CD14-positive monocyte (primary cell): ENCODE results near the gene NTM. TPM values are rescaled to one million over a fixed set of nuclear protein-coding genes. Genes with fewer than 3 reads are reported as not detected.

Experiments
- DNase-seq, 3 donors: peaks; one replicate each; pipeline ENCODE4 v3.0.0-alpha.2; 2011 to 2022
- H2AFZ ChIP-seq: 2 replicates; pipeline ENCODE4 v1.6.0; 2012; ENCODE audit warnings: mild to moderate bottlenecking, low read depth, low read length, inconsistent platforms; ENCODE audit not compliant: insufficient read depth, poor library complexity, severe bottlenecking
- H3K27ac ChIP-seq, 2 donors: 1 replicate in 1 of 2; 2 replicates in 1 of 2; pipeline ENCODE4 v1.5.1; 2012 to 2013; ENCODE audit warnings: low read length in 2 of 2, control low read depth in 1 of 2, inconsistent platforms in 1 of 2, low read depth in 1 of 2, mild to moderate bottlenecking in 1 of 2
- H3K27me3 ChIP-seq, 2 donors: one replicate each; pipeline versions ENCODE4 v1.6.0 to v1.6.1; 2011 to 2013; ENCODE audit warnings: low read length in 2 of 2; ENCODE audit not compliant: control insufficient read depth in 2 of 2, insufficient read depth in 2 of 2
- H3K36me3 ChIP-seq, 2 donors: replicated peaks in 1 of 2; 1 replicate in 1 of 2; 2 replicates in 1 of 2; pipeline versions ENCODE4 v1.5.1 to v1.6.1; 2012 to 2013; ENCODE audit warnings: low read length in 2 of 2, control low read depth in 1 of 2, inconsistent platforms in 1 of 2, mild to moderate bottlenecking in 1 of 2; ENCODE audit not compliant: insufficient read depth in 2 of 2, control insufficient read depth in 1 of 2
- H3K4me1 ChIP-seq, 2 donors: 1 replicate in 1 of 2; 2 replicates in 1 of 2; pipeline versions ENCODE4 v1.5.1 to v1.6.1; 2012 to 2013; ENCODE audit warnings: low read length in 2 of 2, control low read depth in 1 of 2, inconsistent platforms in 1 of 2, mild to moderate bottlenecking in 1 of 2, moderate library complexity in 1 of 2; ENCODE audit not compliant: insufficient read depth in 2 of 2, control insufficient read depth in 1 of 2
- H3K4me2 ChIP-seq: replicated peaks from 2 replicates; pipeline ENCODE3; 2012; ENCODE audit warnings: low read length, moderate library complexity, mild to moderate bottlenecking; ENCODE audit not compliant: poor library complexity, severe bottlenecking; ENCODE audit errors: extremely low read depth
- H3K4me3 ChIP-seq, 3 experiments: fragments of 200-600 bp in 1 of 3; sonication (generic) in 1 of 3; replicated peaks in 1 of 3; 1 replicate in 2 of 3; 2 replicates in 1 of 3; pipeline ENCODE4 v1.5.1; 2011 to 2013; ENCODE audit warnings: low read length in 3 of 3, mild to moderate bottlenecking in 3 of 3, control low read depth in 2 of 3, low read depth in 2 of 3, inconsistent platforms in 1 of 3, moderate library complexity in 1 of 3
- H3K79me2 ChIP-seq: 2 replicates; pipeline ENCODE4 v1.6.0; 2012; ENCODE audit warnings: mild to moderate bottlenecking, control low read depth, inconsistent platforms, low read length, moderate library complexity; ENCODE audit not compliant: insufficient read depth
- H3K9ac ChIP-seq: 2 replicates; pipeline ENCODE4 v1.6.0; 2017; ENCODE audit warnings: low read length, mild to moderate bottlenecking; ENCODE audit not compliant: insufficient read depth, poor library complexity, severe bottlenecking
- H3K9me3 ChIP-seq, 2 donors: replicated peaks in 1 of 2; 1 replicate in 1 of 2; 2 replicates in 1 of 2; pipeline versions ENCODE4 v1.5.1 to v1.6.1; 2012 to 2013; ENCODE audit warnings: low read length in 2 of 2, control low read depth in 1 of 2; ENCODE audit not compliant: control insufficient read depth in 1 of 2, insufficient read depth in 1 of 2
- H4K20me1 ChIP-seq: 2 replicates; pipeline ENCODE4 v1.6.0; 2012; ENCODE audit warnings: mild to moderate bottlenecking, low read length, control low read depth, moderate library complexity; ENCODE audit not compliant: insufficient read depth
- H3K27ac Mint-ChIP-seq, 7 donors: one replicate each; pipeline ENCODE4 v1.8.0; 2020; ENCODE audit warnings: mild to moderate bottlenecking in 7 of 7, mixed read lengths in 7 of 7, moderate library complexity in 6 of 7, inconsistent platforms in 2 of 7
- H3K27me3 Mint-ChIP-seq, 3 donors: one replicate each; pipeline ENCODE4 v1.8.0; 2021 to 2022; ENCODE audit warnings: low read depth in 3 of 3, mild to moderate bottlenecking in 3 of 3, mixed read lengths in 3 of 3, moderate library complexity in 3 of 3, inconsistent platforms in 1 of 3
- H3K36me3 Mint-ChIP-seq, 2 donors: one replicate each; pipeline ENCODE4 v1.8.0; 2020; ENCODE audit warnings: mixed read lengths in 2 of 2, inconsistent platforms in 1 of 2, mild to moderate bottlenecking in 1 of 2
- H3K4me1 Mint-ChIP-seq: one replicate; pipeline ENCODE4 v1.8.0; 2020; ENCODE audit warnings: mild to moderate bottlenecking, mixed read lengths
- H3K4me3 Mint-ChIP-seq, 2 donors: one replicate each; pipeline ENCODE4 v1.8.0; 2020; ENCODE audit warnings: mild to moderate bottlenecking in 2 of 2, mixed read lengths in 2 of 2, moderate library complexity in 1 of 2
- H3K9me3 Mint-ChIP-seq, 7 donors: one replicate each; pipeline ENCODE4 v1.8.0; 2020 to 2022; ENCODE audit warnings: mixed read lengths in 7 of 7, mild to moderate bottlenecking in 6 of 7, moderate library complexity in 6 of 7, inconsistent platforms in 2 of 7
- WGBS: methylation state at CpG from one replicate; pipeline ENCODE4 v1.1.5; 2013; ENCODE audit warnings: missing lambda C conversion rate; ENCODE audit not compliant: insufficient coverage; 5-methylcytosine and 5-hydroxymethylcytosine counted together
- intact Hi-C, 2 donors: fragments of 100-400 bp; cut with micrococcal nuclease; formaldehyde crosslinking; loops; one replicate each; pipeline versions ENCODE4 v1.15.0 to v1.15.1; 2023
- polyA plus RNA-seq, 3 donors: library from polyadenylated mRNA; depleted of rRNA in 1 of 3; unstranded in 2 of 3; stranded (reverse) in 1 of 3; fragments of 300-500 nt in 2 of 3; fragments of >200 nt in 1 of 3; fragmentation: Illumina TruSeq in 2 of 3; gene quantifications; 1 replicate in 2 of 3; 2 replicates in 1 of 3; pipeline ENCODE4 v1.2.3, GENCODE V29; 2012 to 2021
- TF ChIP-seq, protein P1 (sequence below): fragments of 200-600 bp; IDR thresholded peaks from one replicate; pipeline ENCODE4 v1.8.0; 2022; ENCODE audit warnings: antibody characterized with exemption, mild to moderate bottlenecking

The NTM gene
- polyA plus RNA-seq, 3 donors: not detected

DNA sequence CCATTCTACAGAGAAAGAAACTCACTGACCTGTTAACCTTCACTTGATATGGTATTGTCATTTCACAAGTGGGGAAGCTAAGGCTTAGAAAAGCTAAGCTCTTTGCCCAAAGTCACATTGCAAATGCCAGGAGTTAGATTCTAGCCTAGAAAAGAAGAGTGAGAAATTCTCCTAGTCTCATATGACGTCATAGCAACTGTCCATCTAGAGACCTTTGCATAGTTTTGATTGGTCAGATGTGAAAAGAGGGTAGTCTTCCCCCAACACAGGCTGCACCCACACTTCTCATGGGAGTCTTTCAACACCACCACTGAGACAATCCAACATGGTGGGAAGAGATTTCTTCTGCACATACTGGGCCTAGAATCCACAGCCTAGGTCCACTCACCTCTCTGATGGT, 197.9 kb downstream of the NTM start:
- H3K36me3 Mint-ChIP-seq: no peaks in the 10 kb centered on the region
- Histone ChIP-seq H4K20me1 (no peaks in the 10 kb centered on the region), H3K79me2 (no peaks in the 10 kb centered on the region), H3K4me2 (no peak overlapping the region), H2AFZ (no peak overlapping the region), H3K4me1 (no peaks in the 10 kb centered on the region), H3K36me3 (no peaks in the 10 kb centered on the region), H3K4me3 (no peak overlapping the region), H3K9ac (no peak overlapping the region), H3K27me3 (no peaks in the 10 kb centered on the region), H3K9me3 (no peaks in the 10 kb centered on the region), H3K27ac (no peak overlapping the region)
- peaks cover 0 to 3% (median 0%) of the 10 kb centered on the region in 7 donors for H3K9me3 Mint-ChIP-seq
- H3K4me1 Mint-ChIP-seq: no peaks in the 10 kb centered on the region
- no peak overlapping the region for H3K4me3 Mint-ChIP-seq
- TF ChIP-seq, protein P1, sequence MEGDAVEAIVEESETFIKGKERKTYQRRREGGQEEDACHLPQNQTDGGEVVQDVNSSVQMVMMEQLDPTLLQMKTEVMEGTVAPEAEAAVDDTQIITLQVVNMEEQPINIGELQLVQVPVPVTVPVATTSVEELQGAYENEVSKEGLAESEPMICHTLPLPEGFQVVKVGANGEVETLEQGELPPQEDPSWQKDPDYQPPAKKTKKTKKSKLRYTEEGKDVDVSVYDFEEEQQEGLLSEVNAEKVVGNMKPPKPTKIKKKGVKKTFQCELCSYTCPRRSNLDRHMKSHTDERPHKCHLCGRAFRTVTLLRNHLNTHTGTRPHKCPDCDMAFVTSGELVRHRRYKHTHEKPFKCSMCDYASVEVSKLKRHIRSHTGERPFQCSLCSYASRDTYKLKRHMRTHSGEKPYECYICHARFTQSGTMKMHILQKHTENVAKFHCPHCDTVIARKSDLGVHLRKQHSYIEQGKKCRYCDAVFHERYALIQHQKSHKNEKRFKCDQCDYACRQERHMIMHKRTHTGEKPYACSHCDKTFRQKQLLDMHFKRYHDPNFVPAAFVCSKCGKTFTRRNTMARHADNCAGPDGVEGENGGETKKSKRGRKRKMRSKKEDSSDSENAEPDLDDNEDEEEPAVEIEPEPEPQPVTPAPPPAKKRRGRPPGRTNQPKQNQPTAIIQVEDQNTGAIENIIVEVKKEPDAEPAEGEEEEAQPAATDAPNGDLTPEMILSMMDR: no peak
- H3K27me3 Mint-ChIP-seq: peaks cover 5 to 8% (median 7%) of the 10 kb centered on the region in 3 donors
- H3K27ac Mint-ChIP-seq: no peak overlapping the region
- WGBS: no CpG with 5 or more reads among the region's 1 CpG
- DNase-seq: no peak
- intact Hi-C loops: no loop called here

DNA sequence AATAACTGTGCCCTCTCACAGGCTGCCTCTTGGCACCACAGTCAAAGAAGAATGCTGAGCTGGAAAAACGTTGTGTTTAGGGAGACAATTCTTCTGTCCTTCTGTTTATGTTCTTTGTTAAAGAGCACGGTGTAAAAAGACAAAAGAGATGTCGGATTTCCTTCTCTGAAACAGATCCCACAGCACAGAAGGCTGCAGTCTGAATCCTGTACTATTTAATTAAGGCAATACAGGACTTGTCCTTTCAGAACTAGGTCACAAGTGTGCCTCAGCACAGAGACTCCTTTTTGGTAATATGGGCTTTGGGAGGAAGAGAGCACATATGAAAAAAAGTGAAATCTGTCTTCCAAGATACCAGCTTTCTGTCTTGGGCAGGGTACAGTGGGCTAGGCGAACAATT, 201.2 kb downstream of the NTM start:
- H3K27ac ChIP-seq: no peak overlapping the region
- Mint-ChIP-seq H3K27ac (no peak overlapping the region), H3K36me3 (no peaks in the 10 kb centered on the region), H3K4me1 (no peaks in the 10 kb centered on the region), H3K27me3 (peaks cover 9 to 13% (median 11%) of the 10 kb centered on the region in 3 donors), H3K9me3 (peaks cover 0 to 3% (median 0%) of the 10 kb centered on the region in 7 donors), H3K4me3 (no peak overlapping the region)
- no peaks in the 10 kb centered on the region for H3K27me3 ChIP-seq
- 100% methylated on average over 1 of the region's 4 CpGs for WGBS
- H3K9me3 ChIP-seq: no peaks in the 10 kb centered on the region
- no peak overlapping the region for H3K9ac ChIP-seq
- TF ChIP-seq, protein P1: no peak
- no peak overlapping the region for H3K4me3 ChIP-seq
- no peak overlapping the region for H3K4me2 ChIP-seq
- H4K20me1 ChIP-seq: no peaks in the 10 kb centered on the region
- H3K4me1 ChIP-seq: no peaks in the 10 kb centered on the region
- no peak for DNase-seq
- no peaks in the 10 kb centered on the region for H3K36me3 ChIP-seq
- H2AFZ ChIP-seq: no peak overlapping the region
- H3K79me2 ChIP-seq: no peaks in the 10 kb centered on the region
- intact Hi-C loops: no loop called here
